Right lobe of liver (tissue), 4 donors: ENCODE results near the gene ZNF438.

Experiments used
- POLR2A ChIP-seq: fragments of 450-650 bp; IDR thresholded peaks from one replicate; pipeline ENCODE4 v1.6.1; 2017; ENCODE audit warnings: antibody characterized with exemption, mild to moderate bottlenecking
- TF ChIP-seq, protein P1 (sequence below), 4 donors: fragments of 200-600 bp in 3 of 4; fragments of 450-650 bp in 1 of 4; IDR thresholded peaks; one replicate each; pipeline versions ENCODE4 v1.5.1 to v1.8.0; 2016 to 2022; ENCODE audit warnings: antibody characterized with exemption in 4 of 4, mild to moderate bottlenecking in 2 of 4
- donor health status: DM: no; HTN: no; CAD: no.
- donor health status: DM: no; HTN: no; CAD: no.
- donor health status: DM: no; HTN: yes; CAD: no.

DNA sequence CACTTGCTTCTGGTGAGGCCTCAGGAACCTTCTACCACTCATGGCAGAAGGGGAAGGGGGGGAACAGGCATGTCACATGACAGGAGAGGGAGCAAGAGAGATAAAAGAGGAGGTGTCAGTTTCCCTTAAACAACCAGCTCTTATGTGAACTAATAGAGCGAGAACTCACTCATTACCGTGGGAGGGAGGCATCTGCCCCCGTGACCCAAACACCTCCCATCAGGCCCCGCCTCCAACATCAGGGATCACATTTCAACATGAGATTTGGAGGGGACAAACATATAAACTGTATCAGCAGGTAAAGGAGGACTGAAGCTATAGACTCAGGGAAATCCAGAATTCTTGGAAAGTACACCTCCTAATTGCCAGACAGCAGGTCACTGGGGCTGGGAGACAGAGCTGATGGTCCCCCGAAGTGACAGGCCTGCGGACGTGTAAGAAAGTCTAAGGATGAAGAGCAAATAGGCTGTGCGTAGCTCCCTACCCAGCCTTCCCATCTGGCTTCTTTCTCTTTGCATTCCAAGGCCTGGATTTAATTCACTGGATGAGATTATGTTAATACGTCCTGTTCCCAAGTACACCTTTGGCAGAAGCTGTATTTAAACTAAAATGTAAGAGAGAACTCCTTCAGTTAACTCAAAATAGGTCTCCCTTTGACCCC, 215.4 kb downstream of the ZNF438 start:
- TF ChIP-seq, protein P1, sequence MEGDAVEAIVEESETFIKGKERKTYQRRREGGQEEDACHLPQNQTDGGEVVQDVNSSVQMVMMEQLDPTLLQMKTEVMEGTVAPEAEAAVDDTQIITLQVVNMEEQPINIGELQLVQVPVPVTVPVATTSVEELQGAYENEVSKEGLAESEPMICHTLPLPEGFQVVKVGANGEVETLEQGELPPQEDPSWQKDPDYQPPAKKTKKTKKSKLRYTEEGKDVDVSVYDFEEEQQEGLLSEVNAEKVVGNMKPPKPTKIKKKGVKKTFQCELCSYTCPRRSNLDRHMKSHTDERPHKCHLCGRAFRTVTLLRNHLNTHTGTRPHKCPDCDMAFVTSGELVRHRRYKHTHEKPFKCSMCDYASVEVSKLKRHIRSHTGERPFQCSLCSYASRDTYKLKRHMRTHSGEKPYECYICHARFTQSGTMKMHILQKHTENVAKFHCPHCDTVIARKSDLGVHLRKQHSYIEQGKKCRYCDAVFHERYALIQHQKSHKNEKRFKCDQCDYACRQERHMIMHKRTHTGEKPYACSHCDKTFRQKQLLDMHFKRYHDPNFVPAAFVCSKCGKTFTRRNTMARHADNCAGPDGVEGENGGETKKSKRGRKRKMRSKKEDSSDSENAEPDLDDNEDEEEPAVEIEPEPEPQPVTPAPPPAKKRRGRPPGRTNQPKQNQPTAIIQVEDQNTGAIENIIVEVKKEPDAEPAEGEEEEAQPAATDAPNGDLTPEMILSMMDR (IDR thresholded peaks at IDR 0.05): no peak
- no peak for TF ChIP-seq POLR2A
